ENCODE results near the gene COL4A3.

Gene COL4A3

DNA sequence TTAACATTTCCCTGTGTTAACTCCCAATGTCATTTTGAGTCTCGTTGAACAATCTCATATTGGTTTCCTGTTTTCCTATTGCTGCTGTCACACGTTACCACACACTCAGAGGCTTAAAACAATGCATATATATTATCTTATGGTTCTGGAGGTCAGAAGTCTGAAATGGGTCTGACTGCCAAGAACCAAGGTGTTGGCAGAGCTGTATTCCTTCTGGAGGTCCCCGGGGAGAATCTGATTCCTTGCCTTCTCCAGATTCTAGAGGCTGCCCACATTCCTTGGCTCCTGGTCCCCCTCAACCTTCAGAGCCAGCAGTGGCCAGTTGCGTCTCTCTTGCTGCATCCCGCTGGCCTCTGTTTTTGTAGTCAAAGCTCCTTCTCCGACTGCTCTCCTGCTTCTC lies 18.0 kb upstream of the COL4A3 start:
- no peak overlapping the region for H3K4me3 ChIP-seq (ENCODE audit: low read depth, low read length)
- no peak for TF ChIP-seq CTCF (IDR thresholded peaks at IDR 0.05; ENCODE audit: low read depth, low read length)

GRCh38 chr2:227147023-227147422 lies 17.4 kb upstream of the COL4A3 start:
- TF ChIP-seq CTCF (IDR thresholded peaks at IDR 0.05; ENCODE audit: low read depth, low read length), result no peak
- no peak overlapping the region for H3K4me3 ChIP-seq (ENCODE audit: low read depth, low read length)

DNA sequence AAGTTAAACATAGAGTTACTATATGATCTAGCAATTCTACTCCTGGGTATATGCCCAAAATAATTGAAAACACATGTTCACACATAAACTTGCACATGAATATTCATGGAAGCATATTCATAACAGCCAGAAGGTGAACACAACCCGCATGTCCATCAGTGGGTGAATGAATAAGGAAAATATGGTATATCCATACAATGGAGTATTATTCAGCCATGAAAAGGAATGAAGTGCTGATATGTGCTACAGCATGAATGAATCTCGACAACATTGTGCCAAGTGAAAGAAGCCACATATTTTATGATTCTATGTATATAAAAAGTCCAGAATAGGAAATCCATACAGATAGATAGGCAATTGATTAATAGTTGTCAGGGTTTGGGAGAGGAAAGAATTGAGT lies 16.3 kb upstream of the COL4A3 start:
- no peak for TF ChIP-seq CTCF (IDR thresholded peaks at IDR 0.05; ENCODE audit: low read depth, low read length)
- no peak overlapping the region for H3K4me3 ChIP-seq (ENCODE audit: low read depth, low read length)

- H3K4me3 ChIP-seq (ENCODE audit: low read depth, low read length), result no peak overlapping the region
- TF ChIP-seq CTCF (IDR thresholded peaks at IDR 0.05; ENCODE audit: low read depth, low read length), result no peak
Measured at GRCh38 chr2:227150222-227150936, 14.0 kb upstream of the COL4A3 start.

DNA sequence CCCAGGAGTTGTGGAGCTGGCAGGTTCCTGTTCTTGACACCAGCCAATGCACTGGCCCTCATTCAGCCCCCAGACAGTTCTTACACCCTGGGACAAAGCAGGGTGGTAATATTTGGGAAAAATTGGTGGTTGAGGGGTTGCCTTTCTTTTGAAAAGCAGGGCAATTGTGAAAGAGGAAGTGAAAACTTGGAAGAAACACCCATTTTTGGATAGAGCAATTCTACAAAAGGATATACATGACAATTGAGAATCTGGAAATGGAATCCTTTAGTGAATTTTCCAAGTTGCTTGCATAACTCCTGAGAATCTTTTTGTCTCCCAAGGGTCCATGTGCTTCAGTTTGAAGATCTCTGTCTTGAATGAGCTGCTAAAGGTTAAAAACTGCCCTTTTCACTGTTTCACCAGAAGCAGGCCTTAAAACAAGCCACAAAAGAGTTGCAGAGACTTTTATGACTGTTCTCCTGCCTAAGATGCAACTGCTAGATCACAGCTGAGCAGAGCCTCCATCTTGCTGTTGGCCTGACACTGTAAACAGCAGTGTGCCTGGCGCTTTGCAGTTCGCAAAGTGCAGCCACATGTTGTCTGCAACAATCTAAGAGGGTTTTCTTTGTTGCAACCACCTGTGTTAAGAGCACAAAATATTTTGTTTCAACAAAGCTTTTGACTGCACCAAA lies 12.2 kb upstream of the COL4A3 start:
- H3K4me3 ChIP-seq (ENCODE audit: low read depth, low read length), result no peak overlapping the region
- no peak for TF ChIP-seq CTCF (IDR thresholded peaks at IDR 0.05; ENCODE audit: low read depth, low read length)

GRCh38 chr2:227153307-227153706 lies 11.1 kb upstream of the COL4A3 start:
- TF ChIP-seq CTCF (IDR thresholded peaks at IDR 0.05; ENCODE audit: low read depth, low read length), result no peak
- H3K4me3 ChIP-seq (ENCODE audit: low read depth, low read length), result no peak overlapping the region

- TF ChIP-seq CTCF (IDR thresholded peaks at IDR 0.05; ENCODE audit: low read depth, low read length), result no peak
- H3K4me3 ChIP-seq (ENCODE audit: low read depth, low read length), result no peak overlapping the region
Measured at GRCh38 chr2:227153758-227154486, 10.5 kb upstream of the COL4A3 start.
